ENCODE data around the gene ZMIZ1. TPM values are rescaled to one million over a fixed set of nuclear protein-coding genes. Genes with fewer than 3 reads are reported as not detected.

ZMIZ1 gene
- total RNA-seq, 4 donors from 2014 or later = 65.5 to 88.2 (median 69.3) TPM

GRCh38 chr10:79135790-79136189 is 67.0 kb downstream of the ZMIZ1 start:
- peaks cover 0 to 94% (median 44%) of the 10 kb centered on the region in 4 donors for H3K4me1 ChIP-seq

GRCh38 chr10:79136236-79137005 is 67.7 kb downstream of the ZMIZ1 start:
- peaks cover 0 to 38% (median 0%) of the 10 kb centered on the region in 3 donors for H3K36me3 ChIP-seq
- WGBS, 2 donors = 66 to 67% methylated on average over 2 of the region's 2 CpGs
- TF ChIP-seq EP300 (IDR thresholded peaks at IDR 0.05) (no peak), POLR2A (IDR thresholded peaks at IDR 0.05) (no peak)
- TF ChIP-seq, protein P1, sequence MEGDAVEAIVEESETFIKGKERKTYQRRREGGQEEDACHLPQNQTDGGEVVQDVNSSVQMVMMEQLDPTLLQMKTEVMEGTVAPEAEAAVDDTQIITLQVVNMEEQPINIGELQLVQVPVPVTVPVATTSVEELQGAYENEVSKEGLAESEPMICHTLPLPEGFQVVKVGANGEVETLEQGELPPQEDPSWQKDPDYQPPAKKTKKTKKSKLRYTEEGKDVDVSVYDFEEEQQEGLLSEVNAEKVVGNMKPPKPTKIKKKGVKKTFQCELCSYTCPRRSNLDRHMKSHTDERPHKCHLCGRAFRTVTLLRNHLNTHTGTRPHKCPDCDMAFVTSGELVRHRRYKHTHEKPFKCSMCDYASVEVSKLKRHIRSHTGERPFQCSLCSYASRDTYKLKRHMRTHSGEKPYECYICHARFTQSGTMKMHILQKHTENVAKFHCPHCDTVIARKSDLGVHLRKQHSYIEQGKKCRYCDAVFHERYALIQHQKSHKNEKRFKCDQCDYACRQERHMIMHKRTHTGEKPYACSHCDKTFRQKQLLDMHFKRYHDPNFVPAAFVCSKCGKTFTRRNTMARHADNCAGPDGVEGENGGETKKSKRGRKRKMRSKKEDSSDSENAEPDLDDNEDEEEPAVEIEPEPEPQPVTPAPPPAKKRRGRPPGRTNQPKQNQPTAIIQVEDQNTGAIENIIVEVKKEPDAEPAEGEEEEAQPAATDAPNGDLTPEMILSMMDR (IDR thresholded peaks at IDR 0.05) = no peak
- no peak overlapping the region for H3K4me3 ChIP-seq
- peak overlapping the region in 2 of 4 donors; percentile 83 to 88 for H3K27ac ChIP-seq
- H3K27me3 ChIP-seq = no peaks in the 10 kb centered on the region
- H3K9me3 ChIP-seq = no peaks in the 10 kb centered on the region
- H3K4me1 ChIP-seq = peaks cover 0 to 94% (median 45%) of the 10 kb centered on the region in 4 donors
- no peak for DNase-seq (ENCODE audit: low spot score in 2 of 2)

More at GRCh38 chr10:79135790-79136189, 67.0 kb downstream of the ZMIZ1 start:
- peaks cover 0 to 36% (median 0%) of the 10 kb centered on the region in 3 donors for H3K36me3 ChIP-seq
- TF ChIP-seq POLR2A (IDR thresholded peaks at IDR 0.05) (no peak), EP300 (IDR thresholded peaks at IDR 0.05) (no peak)
- TF ChIP-seq, protein P1 (IDR thresholded peaks at IDR 0.05) = no peak
- H3K27me3 ChIP-seq = no peaks in the 10 kb centered on the region
- 38 to 71% methylated on average over 9 of the region's 9 CpGs for WGBS, 2 donors
- no peak for DNase-seq (ENCODE audit: low spot score in 2 of 2)
- H3K27ac ChIP-seq = peak overlapping the region in 2 of 4 donors; percentile 83 to 88
- no peaks in the 10 kb centered on the region for H3K9me3 ChIP-seq
- H3K4me3 ChIP-seq = no peak overlapping the region

- TF ChIP-seq POLR2A (IDR thresholded peaks at IDR 0.05) = no peak
- TF ChIP-seq, protein P1 (IDR thresholded peaks at IDR 0.05) = no peak
- no peak for TF ChIP-seq EP300 (IDR thresholded peaks at IDR 0.05)
- peaks cover 0 to 94% (median 49%) of the 10 kb centered on the region in 4 donors for H3K4me1 ChIP-seq
- H3K27ac ChIP-seq = peak overlapping the region; percentile 19 to 88 (median 62)
- H3K27me3 ChIP-seq = no peaks in the 10 kb centered on the region
- no peak overlapping the region for H3K4me3 ChIP-seq
- H3K36me3 ChIP-seq = peaks cover 0 to 36% (median 0%) of the 10 kb centered on the region in 3 donors
- WGBS, 2 donors = 33 to 41% methylated on average over 2 to 8 of the region's 8 CpGs
- DNase-seq (ENCODE audit: low spot score in 2 of 2) = no peak
- no peaks in the 10 kb centered on the region for H3K9me3 ChIP-seq
These were observed 68.6 kb downstream of the ZMIZ1 start for GRCh38 chr10:79137300-79137756.

DNA sequence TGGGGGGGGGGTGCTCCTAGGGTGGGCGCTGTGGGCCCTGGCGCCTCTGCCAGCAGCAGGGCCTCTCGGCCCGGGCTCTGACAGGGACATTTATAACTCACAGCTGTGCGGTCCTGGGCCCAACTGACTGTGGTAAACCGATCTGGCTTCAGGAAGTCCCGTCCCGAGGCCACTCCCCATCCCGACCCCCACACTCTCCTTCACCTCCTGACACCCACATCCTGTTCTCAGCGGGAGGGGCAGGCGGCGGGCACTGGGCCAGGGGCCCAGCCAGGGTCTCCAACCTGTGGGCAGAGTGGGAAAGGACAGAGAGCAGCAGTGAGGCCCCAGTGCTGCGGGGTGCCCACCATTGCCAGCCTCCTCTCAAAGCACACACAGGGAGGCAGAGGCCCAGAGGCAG is 69.1 kb downstream of the ZMIZ1 start:
- WGBS, 2 donors = 21 to 26% methylated on average over 10 to 12 of the region's 13 CpGs
- no peak for DNase-seq (ENCODE audit: low spot score in 2 of 2)

More for the DNA sequence above, 69.1 kb downstream of the ZMIZ1 start:
- Histone ChIP-seq H3K27me3 (no peaks in the 10 kb centered on the region), H3K27ac (peak overlapping the region; percentile 19 to 88 (median 62)), H3K36me3 (peaks cover 0 to 35% (median 0%) of the 10 kb centered on the region in 3 donors), H3K4me1 (peaks cover 0 to 94% (median 52%) of the 10 kb centered on the region in 4 donors), H3K9me3 (no peaks in the 10 kb centered on the region), H3K4me3 (no peak overlapping the region)
- TF ChIP-seq, protein P1 (IDR thresholded peaks at IDR 0.05) = no peak
- TF ChIP-seq EP300 (IDR thresholded peaks at IDR 0.05) (no peak), POLR2A (IDR thresholded peaks at IDR 0.05) (no peak)
